GM19395 (cell line): ENCODE measurements around the gene MOK.

Experiments used
- ATAC-seq: cut with Tn5 transposase; IDR thresholded peaks from one replicate; pipeline ENCODE4 v1.9.1; 2021; ENCODE audit warnings: mild to moderate bottlenecking, moderate library complexity; ENCODE audit not compliant: unreplicated experiment

Gene MOK

GRCh38 chr14:102285106-102285505 is 19.9 kb downstream of the MOK start:
- no peak for ATAC-seq

- ATAC-seq = no peak
These were observed 21.3 kb downstream of the MOK start for GRCh38 chr14:102283631-102284129.

GRCh38 chr14:102282751-102283465 is 22.1 kb downstream of the MOK start:
- no peak for ATAC-seq

- no peak for ATAC-seq
These were observed 24.5 kb downstream of the MOK start for GRCh38 chr14:102280376-102280962.

GRCh38 chr14:102279688-102280348 is 25.1 kb downstream of the MOK start:
- ATAC-seq = no peak

- ATAC-seq = no peak
These were observed 25.7 kb downstream of the MOK start for GRCh38 chr14:102279282-102279681.

- ATAC-seq = no peak
These were observed 26.4 kb downstream of the MOK start for GRCh38 chr14:102278631-102278935.

GRCh38 chr14:102277874-102278630 is 26.9 kb downstream of the MOK start:
- ATAC-seq = no peak

- no peak for ATAC-seq
These were observed 29.1 kb downstream of the MOK start for GRCh38 chr14:102275866-102276265.

- no peak for ATAC-seq
These were observed 32.6 kb downstream of the MOK start for GRCh38 chr14:102272392-102272791.

GRCh38 chr14:102264775-102265174 is 40.2 kb downstream of the MOK start:
- no peak for ATAC-seq

GRCh38 chr14:102264355-102264754 is 40.6 kb downstream of the MOK start:
- ATAC-seq = no peak

- ATAC-seq = no peak
These were observed 42.0 kb downstream of the MOK start for GRCh38 chr14:102262929-102263462.

GRCh38 chr14:102258136-102258535 is 46.8 kb downstream of the MOK start:
- no peak for ATAC-seq

- no peak for ATAC-seq
These were observed 48.2 kb downstream of the MOK start for GRCh38 chr14:102256716-102257115.

GRCh38 chr14:102255401-102256190 is 49.4 kb downstream of the MOK start:
- no peak for ATAC-seq

- no peak for ATAC-seq
These were observed 51.8 kb downstream of the MOK start for GRCh38 chr14:102252834-102253801.

GRCh38 chr14:102251161-102251560 is 53.8 kb downstream of the MOK start:
- no peak for ATAC-seq

GRCh38 chr14:102250636-102251035 is 54.3 kb downstream of the MOK start:
- no peak for ATAC-seq
